RCC 7860 (cell line): Measurements from ENCODE around the gene PFKFB3.
A peak's percentile ranks its signal among the peaks of the same experiment; 100 is the strongest.

ENCODE experiments used
- DNase-seq: peaks from one replicate; pipeline ENCODE4 v3.0.0-alpha.2; 2015; ENCODE audit warnings: low spot score
- FAIRE-seq: peaks from 2 replicates; lab custom pipeline; 2012; peaks lifted over from hg19 to GRCh38; lab: Jason Lieb, UNC

Gene PFKFB3

DNA sequence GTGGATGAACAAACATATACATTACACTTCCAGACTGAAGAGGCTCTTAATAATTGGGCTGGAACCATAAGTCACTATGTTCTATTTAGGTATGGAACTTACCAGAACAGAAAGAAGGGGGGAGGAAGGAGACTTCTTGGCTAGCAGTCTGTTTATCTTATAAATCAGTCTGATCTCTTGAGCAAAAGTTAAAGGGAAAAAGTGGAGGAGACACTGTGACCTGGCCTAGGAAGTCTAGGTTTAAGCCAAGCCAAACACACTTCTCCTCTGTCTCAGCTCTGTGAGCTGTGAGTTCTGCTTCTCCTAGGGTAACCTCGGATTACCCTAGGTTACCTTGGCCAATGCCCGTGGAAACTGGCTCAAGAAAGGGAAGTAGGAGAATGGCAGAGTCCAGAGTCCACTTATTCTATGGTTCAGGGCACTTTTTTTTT, 95.2 kb downstream of the PFKFB3 start:
- FAIRE-seq (no peak), DNase-seq (peak; percentile 35)

DNA sequence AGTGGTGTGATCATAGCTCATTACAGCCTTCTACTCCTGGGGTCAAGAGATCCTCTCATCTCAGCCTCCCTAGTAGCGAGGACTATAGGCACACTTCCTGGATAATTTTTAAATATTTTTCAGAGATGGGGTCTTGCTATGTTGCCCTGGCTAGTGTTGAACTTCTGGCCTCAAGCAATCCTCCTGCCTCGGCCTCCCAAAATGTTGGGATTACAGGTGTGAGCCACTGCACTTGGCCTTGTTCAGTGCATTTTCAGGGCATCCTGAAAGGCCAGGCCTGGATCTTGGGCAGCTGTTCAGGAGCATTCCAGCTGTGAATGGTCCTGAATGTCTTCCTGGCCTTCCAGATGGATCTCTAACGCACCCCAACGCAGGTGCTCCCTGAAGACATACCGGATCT, 95.7 kb downstream of the PFKFB3 start:
- FAIRE-seq (no peak), DNase-seq (no peak)

DNA sequence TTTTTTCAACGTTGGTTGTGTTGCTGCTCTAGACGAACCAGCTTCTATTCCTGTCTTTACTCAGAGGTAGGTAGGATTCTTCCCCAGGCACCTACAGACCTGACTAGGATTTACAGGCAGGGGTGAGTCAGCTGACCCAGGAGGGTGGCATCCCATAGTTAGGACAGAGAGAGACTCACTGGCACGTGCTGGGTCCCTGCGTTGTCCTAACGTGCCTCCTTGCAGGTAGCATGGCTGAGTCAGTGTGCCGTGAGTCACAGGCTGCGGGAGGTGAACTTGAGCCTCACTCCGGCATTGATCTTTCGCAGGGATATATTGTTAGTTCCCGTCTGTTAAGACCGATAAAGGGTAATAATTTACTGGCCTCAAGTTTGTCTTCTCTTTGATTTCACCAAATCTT, 96.5 kb downstream of the PFKFB3 start:
- FAIRE-seq (peak; percentile 94), DNase-seq (peak; percentile 94)

DNA sequence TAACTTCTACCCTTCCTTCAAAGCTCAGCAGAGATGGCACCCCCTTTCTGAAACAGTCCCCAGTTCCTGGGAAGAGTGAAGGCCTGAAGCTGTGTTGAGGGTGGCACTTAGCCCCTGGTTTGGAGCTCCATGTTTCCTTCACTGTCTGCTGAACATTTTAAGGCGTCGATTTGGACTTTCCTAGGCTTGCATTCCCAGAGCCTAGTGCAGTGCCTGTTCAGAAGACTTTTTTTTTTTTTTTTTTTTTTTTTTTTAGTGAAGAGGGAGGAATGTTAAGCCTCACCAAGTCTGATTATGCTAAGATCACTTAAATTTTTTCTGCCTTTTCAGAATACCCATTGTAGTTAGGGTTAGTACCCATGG, 97.0 kb downstream of the PFKFB3 start:
- FAIRE-seq (no peak), DNase-seq (no peak)

DNA sequence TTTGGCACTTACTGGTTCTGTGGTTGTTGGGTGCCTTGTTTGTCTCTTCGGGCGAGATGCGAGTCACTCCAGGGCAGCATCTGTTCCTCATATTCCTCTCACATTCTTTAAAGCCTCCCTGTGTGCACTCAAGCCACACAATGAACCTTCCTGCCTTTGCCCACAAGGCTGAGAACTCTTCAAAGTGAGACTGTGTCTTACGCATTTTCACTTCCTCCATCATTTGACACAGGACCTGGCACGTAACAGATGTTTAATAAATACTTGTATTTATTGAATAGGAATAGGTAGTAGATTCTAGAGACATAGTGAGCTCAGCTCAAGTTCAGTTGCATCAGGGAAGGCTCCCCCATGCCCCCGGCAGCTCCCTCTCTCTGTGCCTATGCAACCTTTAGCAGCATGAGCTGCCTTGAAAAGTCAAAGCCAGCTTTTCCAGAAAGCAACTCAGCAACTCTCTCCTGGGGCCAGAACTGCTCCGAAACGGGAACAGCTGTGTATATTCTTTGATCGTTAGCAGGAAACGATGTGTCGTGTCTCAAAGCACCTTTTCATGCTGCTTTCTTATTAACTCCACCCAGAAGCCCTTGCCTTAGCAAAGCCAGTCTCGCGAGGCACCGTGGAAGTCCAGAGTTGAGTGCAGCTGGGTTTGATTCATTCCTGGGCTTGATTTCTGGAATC, 97.5 kb downstream of the PFKFB3 start:
- DNase-seq (peak; percentile 86), FAIRE-seq (peak; percentile 94)

DNA sequence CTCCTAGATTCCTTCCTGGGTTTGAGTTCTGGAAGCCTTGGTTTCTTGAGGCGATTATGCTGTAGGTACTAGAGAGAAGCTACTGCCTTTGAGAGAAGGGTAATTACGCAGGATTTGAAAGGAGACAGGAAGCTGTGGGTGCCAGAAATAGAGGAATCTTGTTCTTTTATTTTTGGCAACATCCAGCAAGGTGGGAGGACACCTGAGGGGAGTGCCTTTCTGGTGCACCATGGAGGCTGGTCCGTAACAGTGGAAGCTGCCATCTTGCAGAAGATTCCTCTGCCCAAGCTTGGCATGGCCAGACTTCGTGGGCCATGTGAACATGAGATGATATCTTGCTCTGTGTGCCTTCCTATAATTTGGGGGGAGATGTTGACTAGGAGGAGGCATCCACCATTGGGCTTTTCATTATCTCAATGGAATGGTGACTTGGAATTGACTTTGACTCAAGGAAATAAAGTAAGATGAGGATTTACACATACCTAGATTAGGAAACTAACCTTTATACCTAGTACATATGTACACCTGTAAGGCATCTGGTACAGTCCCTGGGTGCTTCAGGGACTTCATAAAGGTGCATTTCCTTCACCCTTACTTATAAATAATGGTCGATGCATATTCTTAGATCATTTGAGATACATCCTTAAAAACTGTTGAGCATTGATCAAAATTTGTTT, 98.2 kb downstream of the PFKFB3 start:
- FAIRE-seq (no peak), DNase-seq (no peak)

DNA sequence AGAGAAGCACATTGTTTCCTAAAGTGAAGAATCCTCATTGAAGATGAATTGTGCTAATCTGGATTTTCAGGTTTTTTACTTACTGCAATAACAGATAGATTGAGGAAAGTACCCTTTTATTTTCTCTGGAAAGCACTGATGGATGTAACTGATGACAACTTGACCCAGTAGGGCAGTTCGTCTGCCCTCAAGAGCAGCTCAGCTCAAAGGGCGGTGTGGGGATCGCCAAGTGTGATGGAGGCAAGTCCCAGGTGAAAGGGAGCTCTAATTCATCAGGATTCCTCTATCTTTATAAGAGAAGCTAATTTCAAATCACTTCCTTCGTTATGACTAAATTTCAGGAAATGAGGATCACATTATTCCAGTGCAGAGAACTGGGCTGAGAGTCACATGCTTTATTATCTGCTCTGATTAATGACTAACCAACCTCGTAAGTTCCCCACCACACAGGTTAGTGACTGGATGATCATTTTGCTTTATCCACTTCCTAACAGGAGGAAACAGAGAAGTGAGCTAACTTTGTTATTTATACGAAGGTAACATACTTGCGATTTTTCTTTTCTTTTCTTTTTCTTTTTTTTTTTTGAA, 98.8 kb downstream of the PFKFB3 start:
- FAIRE-seq (peak; percentile 98), DNase-seq (peak; percentile 67)
